BJ (cell line): ENCODE results near the gene OR2F1. TPM values are rescaled to one million over a fixed set of nuclear protein-coding genes. Genes with fewer than 3 reads are reported as not detected.
A peak's percentile ranks its signal among the peaks of the same experiment; 100 is the strongest.

ENCODE experiments used
- CTCF ChIA-PET: fragments of 350-600 bp; formaldehyde crosslinking; extraction: SDS; loops from one replicate; lab custom pipeline; 2021; ENCODE audit warnings: antibody characterized with exemption, inconsistent platforms; lab: Yijun Ruan, JAX
- POLR2A ChIA-PET: fragments of 300-600 bp; sonication (Branson Sonifier 250); formaldehyde crosslinking; extraction: SDS; loops from one replicate; lab custom pipeline; 2021; ENCODE audit warnings: antibody characterized with exemption; lab: Charles Lee
- DNase-seq: peaks from one replicate; pipeline ENCODE4 v3.0.0-alpha.2; 2011; ENCODE audit warnings: low read depth
- H3K27me3 ChIP-seq: 2 replicates; pipeline ENCODE4 v1.6.0; 2011; ENCODE audit warnings: low read length; ENCODE audit not compliant: control insufficient read depth, insufficient read depth
- H3K36me3 ChIP-seq: 2 replicates; pipeline ENCODE4 v1.5.1; 2011; ENCODE audit warnings: low read length; ENCODE audit not compliant: control insufficient read depth, insufficient read depth
- H3K4me3 ChIP-seq: 2 replicates; pipeline ENCODE4 v1.5.1; 2011; ENCODE audit warnings: low read depth, mild to moderate bottlenecking, control low read depth, low read length
- polyA plus RNA-seq: library from polyadenylated mRNA; depleted of rRNA; stranded (reverse); fragments of >200 nt; gene quantifications from 2 replicates; pipeline ENCODE4 v1.2.3, GENCODE V29; 2011
- TF ChIP-seq, protein P1 (sequence below): IDR thresholded peaks from 2 replicates; pipeline ENCODE4 v1.5.1; 2011; ENCODE audit warnings: low read depth, mild to moderate bottlenecking, control low read depth, inconsistent platforms, low read length, moderate library complexity; ENCODE audit not compliant: insufficient read depth

The OR2F1 gene
- polyA plus RNA-seq, 1 experiment = not detected

DNA sequence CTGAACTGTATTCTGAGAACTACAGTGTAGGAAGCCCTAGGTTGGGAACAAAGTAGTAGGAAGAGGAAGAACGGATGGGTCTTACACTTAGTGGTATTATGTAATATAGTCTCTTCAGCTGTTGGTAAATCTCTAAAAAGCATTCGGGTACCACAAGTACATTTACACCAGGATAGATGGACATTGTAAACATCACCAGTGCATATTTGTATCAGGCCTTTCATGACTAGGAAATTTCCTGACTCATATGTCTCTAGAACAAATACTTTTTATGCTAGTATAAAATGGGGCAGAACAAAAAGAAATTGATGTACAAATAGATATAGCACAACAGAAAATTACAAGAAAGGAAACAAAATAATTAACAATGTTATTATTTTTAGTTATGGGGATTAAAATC is 23.9 kb downstream of the OR2F1 start:
- ChIA-PET CTCF (interaction anchor here (1.1 kb wide), 1 partner anchor 43 kb away, joined by 3 read pairs; no protein-coding TSS in a partner anchor), POLR2A (no interaction called here)
- Histone ChIP-seq H3K27me3 (no peaks in the 10 kb centered on the region), H3K36me3 (no peaks in the 10 kb centered on the region), H3K4me3 (no peak overlapping the region)
- TF ChIP-seq, protein P1, sequence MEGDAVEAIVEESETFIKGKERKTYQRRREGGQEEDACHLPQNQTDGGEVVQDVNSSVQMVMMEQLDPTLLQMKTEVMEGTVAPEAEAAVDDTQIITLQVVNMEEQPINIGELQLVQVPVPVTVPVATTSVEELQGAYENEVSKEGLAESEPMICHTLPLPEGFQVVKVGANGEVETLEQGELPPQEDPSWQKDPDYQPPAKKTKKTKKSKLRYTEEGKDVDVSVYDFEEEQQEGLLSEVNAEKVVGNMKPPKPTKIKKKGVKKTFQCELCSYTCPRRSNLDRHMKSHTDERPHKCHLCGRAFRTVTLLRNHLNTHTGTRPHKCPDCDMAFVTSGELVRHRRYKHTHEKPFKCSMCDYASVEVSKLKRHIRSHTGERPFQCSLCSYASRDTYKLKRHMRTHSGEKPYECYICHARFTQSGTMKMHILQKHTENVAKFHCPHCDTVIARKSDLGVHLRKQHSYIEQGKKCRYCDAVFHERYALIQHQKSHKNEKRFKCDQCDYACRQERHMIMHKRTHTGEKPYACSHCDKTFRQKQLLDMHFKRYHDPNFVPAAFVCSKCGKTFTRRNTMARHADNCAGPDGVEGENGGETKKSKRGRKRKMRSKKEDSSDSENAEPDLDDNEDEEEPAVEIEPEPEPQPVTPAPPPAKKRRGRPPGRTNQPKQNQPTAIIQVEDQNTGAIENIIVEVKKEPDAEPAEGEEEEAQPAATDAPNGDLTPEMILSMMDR = no peak
- no peak for DNase-seq

GRCh38 chr7:143979359-143979758 is 24.7 kb downstream of the OR2F1 start:
- peak; percentile 35 for DNase-seq
- TF ChIP-seq, protein P1 = no peak
- H3K4me3 ChIP-seq = no peak overlapping the region
- CTCF ChIA-PET = interaction anchor here (1.1 kb wide), 1 partner anchor 43 kb away, joined by 3 read pairs; no protein-coding TSS in a partner anchor
- POLR2A ChIA-PET = no interaction called here
- no peaks in the 10 kb centered on the region for H3K27me3 ChIP-seq
- H3K36me3 ChIP-seq = no peaks in the 10 kb centered on the region

DNA sequence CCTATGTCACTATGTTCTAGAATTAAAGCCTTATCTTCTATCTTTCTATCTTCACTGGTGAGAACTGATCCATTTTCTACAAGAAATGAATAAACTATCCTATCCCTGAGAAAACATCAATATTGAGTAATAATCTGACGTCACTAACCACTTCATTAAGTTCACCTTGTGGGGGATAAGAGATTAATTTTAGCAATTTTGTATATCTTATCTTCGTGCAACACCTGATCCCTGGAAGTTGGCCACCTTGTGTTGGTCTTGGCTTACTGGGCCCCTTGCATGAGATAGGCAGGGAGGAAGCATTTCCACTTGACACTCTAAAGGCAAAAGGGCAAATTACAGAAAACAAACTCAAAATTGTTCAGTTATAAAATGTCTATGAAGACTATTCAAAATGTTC is 25.4 kb downstream of the OR2F1 start:
- ChIA-PET POLR2A (no interaction called here), CTCF (no interaction called here)
- TF ChIP-seq, protein P1 = no peak
- Histone ChIP-seq H3K4me3 (no peak overlapping the region), H3K36me3 (no peaks in the 10 kb centered on the region), H3K27me3 (no peaks in the 10 kb centered on the region)
- no peak for DNase-seq

GRCh38 chr7:143980746-143981510 is 26.3 kb downstream of the OR2F1 start:
- Histone ChIP-seq H3K36me3 (no peaks in the 10 kb centered on the region), H3K27me3 (no peaks in the 10 kb centered on the region), H3K4me3 (no peak overlapping the region)
- POLR2A ChIA-PET = no interaction called here
- DNase-seq = no peak
- CTCF ChIA-PET = interaction anchor here (0.6 kb wide), 1 partner anchor 67 kb away, joined by 4 read pairs; no protein-coding TSS in a partner anchor
- TF ChIP-seq, protein P1 = no peak

GRCh38 chr7:143983960-143984359 is 29.3 kb downstream of the OR2F1 start:
- Histone ChIP-seq H3K36me3 (no peaks in the 10 kb centered on the region), H3K27me3 (no peaks in the 10 kb centered on the region), H3K4me3 (no peak overlapping the region)
- TF ChIP-seq, protein P1 = no peak
- CTCF ChIA-PET = no interaction called here
- POLR2A ChIA-PET = no interaction called here
- DNase-seq = no peak
